ENCODE measurements around the gene LILRA2. TPM values are rescaled to one million over a fixed set of nuclear protein-coding genes. Genes with fewer than 3 reads are reported as not detected.

The LILRA2 gene
- polyA plus RNA-seq, 1 donor from 2014 or later: not detected

DNA sequence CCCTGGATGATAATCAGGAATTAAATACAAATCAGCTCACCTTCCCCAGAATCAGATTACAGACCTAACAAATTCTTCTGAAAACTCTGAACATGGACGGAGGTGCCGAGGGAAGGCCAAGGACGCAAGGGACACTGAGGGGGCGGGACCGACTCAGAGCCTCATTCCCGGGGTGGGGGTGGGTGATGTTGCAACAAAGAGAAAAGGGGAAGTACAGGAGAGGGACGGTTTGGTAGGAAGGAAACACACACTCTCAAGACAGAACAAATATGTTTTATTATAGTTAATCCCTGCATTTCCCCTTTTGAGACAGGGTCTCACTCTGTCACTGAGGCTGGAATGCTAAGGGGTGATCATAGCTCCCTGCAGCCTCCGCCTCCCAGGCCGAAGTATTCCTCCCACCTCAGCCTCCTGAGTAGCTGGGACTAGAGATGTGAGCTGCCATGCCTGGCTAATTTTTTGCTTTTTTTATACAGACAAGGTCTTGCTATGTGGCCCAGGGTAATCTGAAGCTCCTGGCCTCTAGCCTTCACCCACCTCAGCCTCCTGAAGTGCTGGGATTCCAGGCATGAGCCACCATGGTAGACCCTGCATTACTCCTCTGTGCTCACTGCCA, 786 bp upstream of the LILRA2 start:
- H3F3A ChIP-seq (ENCODE audit: insufficient read depth, low read length, poor library complexity, severe bottlenecking): no peaks in the 10 kb centered on the region
- H4K20me1 ChIP-seq (ENCODE audit: insufficient read depth): no peaks in the 10 kb centered on the region
- no peaks in the 10 kb centered on the region for H3K9me3 ChIP-seq (ENCODE audit: low read length)
- no peak overlapping the region for H3K9ac ChIP-seq (ENCODE audit: low read length)
- no peak overlapping the region for H3K4me3 ChIP-seq (ENCODE audit: low read length)
- no peaks in the 10 kb centered on the region for H3K27me3 ChIP-seq (ENCODE audit: insufficient read depth, low read depth, low read length)
- H3K9me2 ChIP-seq (ENCODE audit: insufficient read depth, low read length): no peaks in the 10 kb centered on the region
- no peaks in the 10 kb centered on the region for H3K79me2 ChIP-seq (replicated peaks; ENCODE audit: insufficient read depth, low read length)
- H3K27ac ChIP-seq (ENCODE audit: low read length): no peak overlapping the region
- H2AFZ ChIP-seq (ENCODE audit: low read depth, low read length): no peak overlapping the region
- no peaks in the 10 kb centered on the region for H3K36me3 ChIP-seq (ENCODE audit: insufficient read depth, low read length)
- no peak overlapping the region for H3K4me2 ChIP-seq (ENCODE audit: low read length)
- TF ChIP-seq RAD21 (conservative IDR thresholded peaks at IDR 0.05) (no peak), EP300 (conservative IDR thresholded peaks at IDR 0.05; ENCODE audit: poor library complexity, severe bottlenecking) (no peak), EZH2 (IDR thresholded peaks at IDR 0.05; ENCODE audit: borderline replicate concordance, insufficient read depth, low read length, poor library complexity, severe bottlenecking) (no peak), REST (IDR thresholded peaks at IDR 0.05; ENCODE audit: borderline replicate concordance) (no peak), MXI1 (conservative IDR thresholded peaks at IDR 0.05; ENCODE audit: poor library complexity, severe bottlenecking) (no peak), POLR2AphosphoS5 (IDR thresholded peaks at IDR 0.05) (no peak), SMC3 (conservative IDR thresholded peaks at IDR 0.05; ENCODE audit: poor library complexity) (no peak), TAF1 (IDR thresholded peaks at IDR 0.05; ENCODE audit: low read depth) (no peak)
- TF ChIP-seq, protein P1, sequence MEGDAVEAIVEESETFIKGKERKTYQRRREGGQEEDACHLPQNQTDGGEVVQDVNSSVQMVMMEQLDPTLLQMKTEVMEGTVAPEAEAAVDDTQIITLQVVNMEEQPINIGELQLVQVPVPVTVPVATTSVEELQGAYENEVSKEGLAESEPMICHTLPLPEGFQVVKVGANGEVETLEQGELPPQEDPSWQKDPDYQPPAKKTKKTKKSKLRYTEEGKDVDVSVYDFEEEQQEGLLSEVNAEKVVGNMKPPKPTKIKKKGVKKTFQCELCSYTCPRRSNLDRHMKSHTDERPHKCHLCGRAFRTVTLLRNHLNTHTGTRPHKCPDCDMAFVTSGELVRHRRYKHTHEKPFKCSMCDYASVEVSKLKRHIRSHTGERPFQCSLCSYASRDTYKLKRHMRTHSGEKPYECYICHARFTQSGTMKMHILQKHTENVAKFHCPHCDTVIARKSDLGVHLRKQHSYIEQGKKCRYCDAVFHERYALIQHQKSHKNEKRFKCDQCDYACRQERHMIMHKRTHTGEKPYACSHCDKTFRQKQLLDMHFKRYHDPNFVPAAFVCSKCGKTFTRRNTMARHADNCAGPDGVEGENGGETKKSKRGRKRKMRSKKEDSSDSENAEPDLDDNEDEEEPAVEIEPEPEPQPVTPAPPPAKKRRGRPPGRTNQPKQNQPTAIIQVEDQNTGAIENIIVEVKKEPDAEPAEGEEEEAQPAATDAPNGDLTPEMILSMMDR (IDR thresholded peaks at IDR 0.05; ENCODE audit: poor library complexity, severe bottlenecking): no peak

DNA sequence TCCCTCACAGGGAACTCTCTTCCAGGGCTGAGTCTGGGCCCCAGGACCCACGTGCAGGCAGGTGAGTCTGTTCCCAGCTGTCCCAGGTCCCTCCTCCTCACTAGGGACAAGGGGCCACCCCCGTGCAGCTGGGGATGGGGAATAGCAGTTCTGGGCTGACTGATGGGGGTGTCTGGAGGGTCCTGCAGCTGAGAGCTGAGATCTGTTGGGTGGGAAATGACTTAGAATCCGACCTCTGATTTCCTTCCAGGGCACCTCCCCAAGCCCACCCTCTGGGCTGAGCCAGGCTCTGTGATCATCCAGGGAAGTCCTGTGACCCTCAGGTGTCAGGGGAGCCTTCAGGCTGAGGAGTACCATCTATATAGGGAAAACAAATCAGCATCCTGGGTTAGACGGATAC, 461 bp downstream of the LILRA2 start:
- no peaks in the 10 kb centered on the region for H3K9me3 ChIP-seq (ENCODE audit: low read length)
- H3K79me2 ChIP-seq (replicated peaks; ENCODE audit: insufficient read depth, low read length): no peaks in the 10 kb centered on the region
- H4K20me1 ChIP-seq (ENCODE audit: insufficient read depth): no peaks in the 10 kb centered on the region
- no peaks in the 10 kb centered on the region for H3K36me3 ChIP-seq (ENCODE audit: insufficient read depth, low read length)
- H3K9me2 ChIP-seq (ENCODE audit: insufficient read depth, low read length): no peaks in the 10 kb centered on the region
- no peak overlapping the region for H3K27ac ChIP-seq (ENCODE audit: low read length)
- H3F3A ChIP-seq (ENCODE audit: insufficient read depth, low read length, poor library complexity, severe bottlenecking): no peaks in the 10 kb centered on the region
- H3K4me2 ChIP-seq (ENCODE audit: low read length): no peak overlapping the region
- H3K9ac ChIP-seq (ENCODE audit: low read length): no peak overlapping the region
- H3K4me3 ChIP-seq (ENCODE audit: low read length): no peak overlapping the region
- no peaks in the 10 kb centered on the region for H3K27me3 ChIP-seq (ENCODE audit: insufficient read depth, low read depth, low read length)
- TF ChIP-seq EP300 (conservative IDR thresholded peaks at IDR 0.05; ENCODE audit: poor library complexity, severe bottlenecking) (no peak), TAF1 (IDR thresholded peaks at IDR 0.05; ENCODE audit: low read depth) (no peak)
- H2AFZ ChIP-seq (ENCODE audit: low read depth, low read length): no peak overlapping the region
